PC-9 (cell line): ENCODE data around the gene MOB1A. TPM values are rescaled to one million over a fixed set of nuclear protein-coding genes. Genes with fewer than 3 reads are reported as not detected.

Experiments used
- BruUV-seq: library from RNA; stranded (reverse); fragments of 400-500 nt; replicated peaks from 2 replicates; lab custom pipeline; 2021; lab: Mats Ljungman, UMichigan
- CTCF ChIA-PET: fragments of 300-600 bp; sonication (Branson Sonifier 250); formaldehyde crosslinking; loops from one replicate; lab custom pipeline; 2022; ENCODE audit warnings: antibody characterized with exemption; lab: Charles Lee
- POLR2A ChIA-PET: fragments of 300-600 bp; sonication (Branson Sonifier 250); formaldehyde crosslinking; loops from one replicate; lab custom pipeline; 2022; ENCODE audit warnings: antibody characterized with exemption; ENCODE audit not compliant: unreplicated experiment; lab: Charles Lee
- DNase-seq, 2 experiments: peaks; one replicate each; pipeline versions ENCODE4 v3.0.0 to v3.0.0-alpha.2; 2015 to 2022; ENCODE audit warnings: mixed read lengths in 1 of 2
- H2AFZ ChIP-seq: fragments of 200-600 bp; sonication (generic); 2 replicates; pipeline ENCODE4 v1.8.1; 2017; ENCODE audit warnings: antibody characterized with exemption
- H3F3A ChIP-seq: fragments of 200-600 bp; sonication (generic); 2 replicates; pipeline ENCODE4 v1.8.1; 2017; ENCODE audit warnings: antibody characterized with exemption, mild to moderate bottlenecking, low read depth; ENCODE audit not compliant: insufficient read depth
- H3K27ac ChIP-seq: fragments of 200-600 bp; sonication (generic); 2 replicates; pipeline ENCODE4 v1.6.1; 2016; ENCODE audit warnings: mixed run types
- H3K27me3 ChIP-seq: fragments of 200-600 bp; sonication (generic); 2 replicates; pipeline ENCODE4 v1.6.1; 2016; ENCODE audit warnings: low read depth, mixed run types; ENCODE audit not compliant: insufficient read depth
- H3K36me3 ChIP-seq: fragments of 200-600 bp; sonication (generic); 2 replicates; pipeline ENCODE4 v1.6.1; 2016; ENCODE audit warnings: low read depth, mixed run types
- H3K4me1 ChIP-seq: fragments of 200-600 bp; sonication (generic); replicated peaks from 2 replicates; pipeline ENCODE4 v1.6.1; 2016; ENCODE audit warnings: mixed run types; ENCODE audit not compliant: insufficient read depth
- H3K4me2 ChIP-seq: fragments of 200-600 bp; sonication (generic); 2 replicates; pipeline ENCODE4 v1.6.1; 2017; ENCODE audit warnings: mixed run types
- H3K4me3 ChIP-seq: fragments of 200-600 bp; sonication (generic); 2 replicates; pipeline ENCODE4 v1.6.1; 2016; ENCODE audit warnings: mixed run types
- H3K79me2 ChIP-seq: fragments of 200-600 bp; sonication (generic); 2 replicates; pipeline ENCODE4 v1.6.1; 2017; ENCODE audit warnings: low read depth, mixed run types
- H3K9me2 ChIP-seq: fragments of 200-600 bp; sonication (generic); 2 replicates; pipeline ENCODE4 v1.8.1; 2017; ENCODE audit warnings: mild to moderate bottlenecking; ENCODE audit not compliant: insufficient read depth
- H3K9me3 ChIP-seq: fragments of 200-600 bp; sonication (generic); 2 replicates; pipeline ENCODE4 v1.8.1; 2016; ENCODE audit warnings: low read depth; ENCODE audit not compliant: insufficient read depth
- H4K20me1 ChIP-seq: fragments of 200-600 bp; sonication (generic); 2 replicates; pipeline ENCODE4 v1.8.1; 2017; ENCODE audit not compliant: insufficient read depth
- EZH2 ChIP-seq: fragments of 200-600 bp; sonication (generic); IDR thresholded peaks from 2 replicates; pipeline ENCODE4 v1.8.0; 2017; ENCODE audit warnings: antibody characterized with exemption, low read depth
- intact Hi-C: fragments of 100-400 bp; cut with micrococcal nuclease; formaldehyde crosslinking; loops from one replicate; pipeline ENCODE4 v1.10.0; 2022; ENCODE audit not compliant: unreplicated experiment
- total RNA-seq: library from RNA; stranded (reverse); gene quantifications from 2 replicates; pipeline ENCODE4 v1.2.3, GENCODE V29; 2021
- TF ChIP-seq, protein P1 (sequence below): fragments of 200-600 bp; sonication (generic); conservative IDR thresholded peaks from 2 replicates; pipeline ENCODE4 v1.6.1; 2017; ENCODE audit warnings: mixed run types, antibody characterized with exemption, mild to moderate bottlenecking, moderate library complexity

Gene MOB1A
- total RNA-seq, 1 experiment from 2014 or later = 143 TPM

DNA sequence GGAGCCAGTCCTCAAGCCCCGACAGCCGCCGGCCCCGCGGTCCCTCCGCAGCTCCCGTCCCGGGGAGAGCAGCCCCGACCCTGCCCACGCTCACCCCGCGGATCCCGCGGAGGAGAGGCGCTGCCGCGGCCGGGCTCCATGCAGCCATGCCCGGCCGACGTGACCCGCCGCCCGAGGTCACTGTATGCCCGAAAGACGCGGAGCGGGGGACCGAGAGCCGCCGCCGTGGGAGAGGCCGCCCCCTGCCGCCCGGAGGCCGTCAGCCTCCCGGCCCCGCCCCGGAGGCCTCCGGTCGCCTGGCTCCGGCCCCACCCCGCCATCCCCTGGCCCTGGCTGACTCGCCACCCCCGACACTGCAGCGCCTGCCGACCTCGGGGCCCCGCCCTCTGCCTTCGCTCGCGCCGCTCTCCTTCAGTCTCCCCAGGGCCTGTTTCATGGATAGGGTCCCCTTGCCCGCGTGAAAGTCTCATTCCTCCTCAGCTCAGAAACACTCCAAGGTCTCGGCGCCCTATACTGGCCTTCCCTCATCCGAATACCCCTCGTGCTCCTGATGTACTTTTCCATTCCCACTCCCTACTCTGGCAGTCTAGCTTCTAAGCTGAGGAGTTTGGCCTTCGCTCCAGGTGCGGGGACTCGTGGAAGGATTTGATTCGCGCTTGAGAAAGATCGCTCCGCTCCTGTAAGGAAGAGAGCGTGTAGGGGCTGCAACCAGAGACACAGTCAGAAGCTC lies 30.8 kb downstream of the MOB1A start, which contains the start of gene BOLA3:
Gene BOLA3, minus strand, starts transcription at position 186 of the 730 bp plus-strand sequence. Its CDS starts 38 bp downstream, at position 148.
- Histone ChIP-seq H3K4me3 (peak within 1 kb of the TSS; percentile 99), H4K20me1 (no peaks in the 10 kb centered on the region), H3K4me1 (0 out of 2 replicates have a peak, but pooled peaks cover 8% of the 10 kb centered on the region), H3F3A (peaks cover 33% of the 10 kb centered on the region), H3K27me3 (no peaks in the 10 kb centered on the region), H3K36me3 (no peaks in the 10 kb centered on the region), H3K79me2 (no peaks in the 10 kb centered on the region), H3K9me2 (no peaks in the 10 kb centered on the region), H2AFZ (peak within 1 kb of the TSS; percentile 98), H3K9me3 (no peaks in the 10 kb centered on the region), H3K4me2 (peak within 1 kb of the TSS; percentile 97), H3K27ac (no peak within 1 kb of the TSS)
- TF ChIP-seq EZH2 = no peak
- TF ChIP-seq, protein P1, sequence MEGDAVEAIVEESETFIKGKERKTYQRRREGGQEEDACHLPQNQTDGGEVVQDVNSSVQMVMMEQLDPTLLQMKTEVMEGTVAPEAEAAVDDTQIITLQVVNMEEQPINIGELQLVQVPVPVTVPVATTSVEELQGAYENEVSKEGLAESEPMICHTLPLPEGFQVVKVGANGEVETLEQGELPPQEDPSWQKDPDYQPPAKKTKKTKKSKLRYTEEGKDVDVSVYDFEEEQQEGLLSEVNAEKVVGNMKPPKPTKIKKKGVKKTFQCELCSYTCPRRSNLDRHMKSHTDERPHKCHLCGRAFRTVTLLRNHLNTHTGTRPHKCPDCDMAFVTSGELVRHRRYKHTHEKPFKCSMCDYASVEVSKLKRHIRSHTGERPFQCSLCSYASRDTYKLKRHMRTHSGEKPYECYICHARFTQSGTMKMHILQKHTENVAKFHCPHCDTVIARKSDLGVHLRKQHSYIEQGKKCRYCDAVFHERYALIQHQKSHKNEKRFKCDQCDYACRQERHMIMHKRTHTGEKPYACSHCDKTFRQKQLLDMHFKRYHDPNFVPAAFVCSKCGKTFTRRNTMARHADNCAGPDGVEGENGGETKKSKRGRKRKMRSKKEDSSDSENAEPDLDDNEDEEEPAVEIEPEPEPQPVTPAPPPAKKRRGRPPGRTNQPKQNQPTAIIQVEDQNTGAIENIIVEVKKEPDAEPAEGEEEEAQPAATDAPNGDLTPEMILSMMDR = peak; percentile 69; the same call in 1 of the 2 replicates
- no TSS peak for BruUV-seq
- peak; percentile 67 to 86 for DNase-seq
- intact Hi-C loops = loop anchor here (10.0 kb wide), 1 partner anchor 163 kb away; the partner anchor contains the start of gene TET3
- ChIA-PET CTCF (interaction anchor here (0.5 to 1.2 kb wide), 2 partner anchors 28 to 121 kb away, joined by 5 read pairs; no protein-coding TSS in a partner anchor), POLR2A (interaction anchor here (0.6 to 0.7 kb wide), 3 partner anchors 27 to 762 kb away, joined by 3 to 8 read pairs (median 5); partner anchors contain the start of genes ALMS1 and STAMBP)

GRCh38 chr2:74146929-74147726 lies 31.6 kb downstream of the MOB1A start:
- no peaks in the 10 kb centered on the region for H4K20me1 ChIP-seq
- H3K4me2 ChIP-seq = peak overlapping the region; percentile 97
- ChIA-PET CTCF (interaction anchor here (1.2 kb wide), 1 partner anchor 27 kb away, joined by 5 read pairs; no protein-coding TSS in a partner anchor), POLR2A (interaction anchor here (0.6 to 0.7 kb wide), 3 partner anchors 27 to 761 kb away, joined by 3 to 8 read pairs (median 5); partner anchors contain the start of genes ALMS1 and STAMBP)
- no TSS peak for BruUV-seq
- H3K4me1 ChIP-seq = 0 out of 2 replicates have a peak, but pooled peaks cover 8% of the 10 kb centered on the region
- no peak for TF ChIP-seq EZH2
- TF ChIP-seq, protein P1 = no peak
- H3F3A ChIP-seq = peaks cover 25% of the 10 kb centered on the region
- H3K36me3 ChIP-seq = no peaks in the 10 kb centered on the region
- no peaks in the 10 kb centered on the region for H3K9me3 ChIP-seq
- H3K79me2 ChIP-seq = no peaks in the 10 kb centered on the region
- no peaks in the 10 kb centered on the region for H3K27me3 ChIP-seq
- H3K9me2 ChIP-seq = no peaks in the 10 kb centered on the region
- peak overlapping the region; percentile 99 for H3K4me3 ChIP-seq
- DNase-seq = peak in 1 of 2 experiments; percentile 51
- H3K27ac ChIP-seq = no peak overlapping the region
- intact Hi-C loops = loop anchor here (10.0 kb wide), 1 partner anchor 162 kb away; the partner anchor contains the start of gene TET3
- peak overlapping the region; percentile 98 for H2AFZ ChIP-seq

GRCh38 chr2:74142340-74142739 lies 36.3 kb downstream of the MOB1A start:
- Histone ChIP-seq H3K4me2 (no peak overlapping the region), H3K27me3 (no peaks in the 10 kb centered on the region), H3F3A (no peaks in the 10 kb centered on the region), H3K4me1 (0 out of 2 replicates have a peak, but pooled peaks cover 8% of the 10 kb centered on the region), H2AFZ (no peak overlapping the region), H3K36me3 (no peaks in the 10 kb centered on the region), H3K4me3 (no peak overlapping the region), H3K9me2 (no peaks in the 10 kb centered on the region), H3K79me2 (no peaks in the 10 kb centered on the region), H3K9me3 (no peaks in the 10 kb centered on the region), H4K20me1 (no peaks in the 10 kb centered on the region), H3K27ac (no peak overlapping the region)
- ChIA-PET POLR2A (no interaction called here), CTCF (no interaction called here)
- BruUV-seq = no TSS peak
- no peak for DNase-seq
- TF ChIP-seq EZH2 = no peak
- TF ChIP-seq, protein P1 = peak; percentile 32; the same call in 1 of the 2 replicates
- intact Hi-C loops = loop anchor here (10.0 kb wide), 1 partner anchor 158 kb away; the partner anchor contains the start of gene TET3
